ENCODE measurements around the gene KLHL42.

GRCh38 chr12:27766587-27766986 is 13.4 kb upstream of the KLHL42 start:
- TF ChIP-seq EZH2phosphoT487 (IDR thresholded peaks at IDR 0.05; ENCODE audit: insufficient read depth, low read depth) (no peak), EZH2 (IDR thresholded peaks at IDR 0.05; ENCODE audit: insufficient read depth, poor library complexity, severe bottlenecking) (no peak)
